SK-N-MC (cell line): ENCODE results near the gene MYO5B.

ENCODE experiments used
- EZH2 ChIP-seq: fragments of 200-600 bp; sonication (generic); IDR thresholded peaks from one replicate; pipeline ENCODE4 v1.6.1; 2017; ENCODE audit warnings: antibody characterized with exemption
- FOXP2 ChIP-seq: optimal IDR thresholded peaks from 2 replicates; pipeline ENCODE3; 2011; ENCODE audit warnings: mild to moderate bottlenecking, moderate library complexity; ENCODE audit not compliant: insufficient read depth; ENCODE audit errors: extremely low read length, control extremely low read depth
- POLR2AphosphoS5 ChIP-seq: IDR thresholded peaks from 2 replicates; pipeline ENCODE4 v1.6.1; 2012; ENCODE audit warnings: mild to moderate bottlenecking, low read depth, low read length, borderline replicate concordance

GRCh38 chr18:49843778-49844625 is 350.9 kb downstream of the MYO5B start:
- TF ChIP-seq EZH2 (no peak), FOXP2 (no peak), POLR2AphosphoS5 (no peak)
